GM19193 (cell line): Measurements from ENCODE around the gene TRIM60.

Experiments
- POLR2A ChIP-seq: IDR thresholded peaks from 4 replicates; pipeline ENCODE4 v1.6.1; 2011; ENCODE audit not compliant: insufficient read depth, insufficient read length; ENCODE audit errors: extremely low read depth

The TRIM60 gene

GRCh38 chr4:165055601-165056000, 23.8 kb downstream of the TRIM60 start:
- TF ChIP-seq POLR2A: no peak

GRCh38 chr4:165058666-165059065, 26.9 kb downstream of the TRIM60 start:
- TF ChIP-seq POLR2A: no peak

- TF ChIP-seq POLR2A: no peak
These were observed 27.6 kb downstream of the TRIM60 start for GRCh38 chr4:165059386-165059785.

GRCh38 chr4:165060938-165061337, 29.1 kb downstream of the TRIM60 start:
- TF ChIP-seq POLR2A: no peak

GRCh38 chr4:165070560-165070959, 38.8 kb downstream of the TRIM60 start:
- no peak for TF ChIP-seq POLR2A

GRCh38 chr4:165077034-165077578, 45.3 kb downstream of the TRIM60 start:
- TF ChIP-seq POLR2A: no peak

DNA sequence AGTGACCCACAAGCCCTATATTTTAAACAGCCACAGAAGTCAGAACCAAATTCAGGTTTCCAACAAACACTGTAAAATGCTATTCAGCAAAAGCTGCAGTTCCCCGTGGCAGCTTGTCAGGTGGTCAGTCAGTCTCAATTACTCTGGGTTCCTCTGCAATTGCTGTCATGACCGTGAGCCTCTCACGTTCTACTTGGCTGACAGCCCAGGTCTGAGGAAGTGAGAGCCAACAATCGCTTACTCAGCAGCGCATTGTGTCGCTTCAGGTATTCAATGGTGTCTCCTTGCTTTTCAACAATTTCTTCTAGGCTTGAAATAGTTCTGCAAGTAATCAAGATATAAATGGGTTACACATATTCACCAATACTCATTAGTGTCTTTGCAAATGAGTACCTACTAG, 47.7 kb downstream of the TRIM60 start:
- TF ChIP-seq POLR2A: no peak

GRCh38 chr4:165085946-165086345, 54.1 kb downstream of the TRIM60 start:
- no peak for TF ChIP-seq POLR2A

- TF ChIP-seq POLR2A: no peak
These were observed 56.6 kb downstream of the TRIM60 start for GRCh38 chr4:165088366-165088765.
